ENCODE data around the gene TTN. TPM values are rescaled to one million over a fixed set of nuclear protein-coding genes. Genes with fewer than 3 reads are reported as not detected.

The TTN gene
- total RNA-seq, 4 donors from 2014 or later, result 1.8 to 10.0 (median 7.2) TPM

DNA sequence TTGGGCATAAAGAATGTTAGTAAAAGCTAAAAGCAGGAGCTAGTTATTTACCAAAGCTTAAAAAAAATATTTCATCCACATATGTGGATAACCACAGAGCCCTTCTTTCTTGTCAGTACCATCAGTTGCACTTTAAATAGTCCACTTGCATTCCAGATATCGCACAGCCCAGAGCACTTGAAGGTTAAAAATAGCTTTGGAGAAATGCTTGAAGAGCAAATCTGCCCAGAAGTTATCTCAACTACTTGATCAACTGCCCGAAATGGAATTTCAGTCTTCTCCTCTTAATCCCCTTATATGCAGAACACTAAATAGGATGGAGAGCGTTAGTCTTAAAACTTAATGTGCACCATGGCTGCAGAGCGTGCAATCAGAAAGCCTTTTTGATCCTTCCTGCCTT is 178.6 kb downstream of the TTN start:
- Histone ChIP-seq H3K4me1 (no peaks in the 10 kb centered on the region), H3K27me3 (no peaks in the 10 kb centered on the region), H3K36me3 (no peaks in the 10 kb centered on the region), H3K9me3 (no peaks in the 10 kb centered on the region), H3K27ac (no peak overlapping the region), H3K4me3 (no peak overlapping the region)
- intact Hi-C loops (cut with DNase I; ENCODE audit: low total_unique reads), result no loop called here
- DNase-seq, result no peak
- no peak for TF ChIP-seq POLR2A (IDR thresholded peaks at IDR 0.05)
- TF ChIP-seq, protein P1, sequence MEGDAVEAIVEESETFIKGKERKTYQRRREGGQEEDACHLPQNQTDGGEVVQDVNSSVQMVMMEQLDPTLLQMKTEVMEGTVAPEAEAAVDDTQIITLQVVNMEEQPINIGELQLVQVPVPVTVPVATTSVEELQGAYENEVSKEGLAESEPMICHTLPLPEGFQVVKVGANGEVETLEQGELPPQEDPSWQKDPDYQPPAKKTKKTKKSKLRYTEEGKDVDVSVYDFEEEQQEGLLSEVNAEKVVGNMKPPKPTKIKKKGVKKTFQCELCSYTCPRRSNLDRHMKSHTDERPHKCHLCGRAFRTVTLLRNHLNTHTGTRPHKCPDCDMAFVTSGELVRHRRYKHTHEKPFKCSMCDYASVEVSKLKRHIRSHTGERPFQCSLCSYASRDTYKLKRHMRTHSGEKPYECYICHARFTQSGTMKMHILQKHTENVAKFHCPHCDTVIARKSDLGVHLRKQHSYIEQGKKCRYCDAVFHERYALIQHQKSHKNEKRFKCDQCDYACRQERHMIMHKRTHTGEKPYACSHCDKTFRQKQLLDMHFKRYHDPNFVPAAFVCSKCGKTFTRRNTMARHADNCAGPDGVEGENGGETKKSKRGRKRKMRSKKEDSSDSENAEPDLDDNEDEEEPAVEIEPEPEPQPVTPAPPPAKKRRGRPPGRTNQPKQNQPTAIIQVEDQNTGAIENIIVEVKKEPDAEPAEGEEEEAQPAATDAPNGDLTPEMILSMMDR (IDR thresholded peaks at IDR 0.05), result no peak

- no peaks in the 10 kb centered on the region for H3K27me3 ChIP-seq
- H3K27ac ChIP-seq, result no peak overlapping the region
- no peaks in the 10 kb centered on the region for H3K36me3 ChIP-seq
- H3K4me1 ChIP-seq, result no peaks in the 10 kb centered on the region
- no peaks in the 10 kb centered on the region for H3K9me3 ChIP-seq
- H3K4me3 ChIP-seq, result no peak overlapping the region
- no peak for TF ChIP-seq POLR2A (IDR thresholded peaks at IDR 0.05)
- TF ChIP-seq, protein P1 (IDR thresholded peaks at IDR 0.05), result no peak
- intact Hi-C loops (cut with DNase I; ENCODE audit: low total_unique reads), result no loop called here
- DNase-seq, result no peak
These were observed 179.8 kb downstream of the TTN start for GRCh38 chr2:178627401-178627800.

DNA sequence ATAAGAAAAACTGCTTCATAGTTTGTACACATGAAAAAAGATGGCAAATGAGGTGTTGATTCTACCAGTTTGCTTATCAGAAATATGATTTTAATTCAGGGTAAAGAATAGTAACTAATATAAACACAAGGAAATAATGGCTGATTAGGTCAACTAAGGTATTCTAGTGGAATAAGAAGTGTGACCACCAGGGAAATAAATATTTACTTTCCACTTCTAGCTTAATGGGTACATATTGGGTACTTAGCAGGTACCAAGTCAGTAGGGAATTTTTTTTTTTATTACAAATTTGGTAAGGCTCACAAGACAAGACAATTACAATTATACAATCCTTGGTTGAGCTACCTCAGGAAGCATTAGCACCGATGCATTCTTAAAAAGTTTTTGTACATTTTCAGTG is 191.3 kb downstream of the TTN start:
- H3K4me3 ChIP-seq, result no peak overlapping the region
- intact Hi-C loops (cut with DNase I; ENCODE audit: low total_unique reads), result no loop called here
- no peaks in the 10 kb centered on the region for H3K27me3 ChIP-seq
- TF ChIP-seq POLR2A (IDR thresholded peaks at IDR 0.05), result no peak
- TF ChIP-seq, protein P1 (IDR thresholded peaks at IDR 0.05), result no peak
- no peak overlapping the region for H3K27ac ChIP-seq
- no peaks in the 10 kb centered on the region for H3K36me3 ChIP-seq
- H3K9me3 ChIP-seq, result no peaks in the 10 kb centered on the region
- DNase-seq, result no peak
- no peaks in the 10 kb centered on the region for H3K4me1 ChIP-seq

GRCh38 chr2:178602901-178603300 is 204.3 kb downstream of the TTN start:
- Histone ChIP-seq H3K36me3 (no peaks in the 10 kb centered on the region), H3K4me3 (no peak overlapping the region), H3K9me3 (no peaks in the 10 kb centered on the region), H3K27me3 (no peaks in the 10 kb centered on the region), H3K4me1 (no peaks in the 10 kb centered on the region), H3K27ac (no peak overlapping the region)
- intact Hi-C loops (cut with DNase I; ENCODE audit: low total_unique reads), result no loop called here
- no peak for TF ChIP-seq POLR2A (IDR thresholded peaks at IDR 0.05)
- TF ChIP-seq, protein P1 (IDR thresholded peaks at IDR 0.05), result no peak
- DNase-seq, result no peak

GRCh38 chr2:178592655-178593054 is 214.6 kb downstream of the TTN start:
- no peak for DNase-seq
- Histone ChIP-seq H3K9me3 (no peaks in the 10 kb centered on the region), H3K27ac (no peak overlapping the region), H3K4me1 (no peaks in the 10 kb centered on the region), H3K4me3 (no peak overlapping the region), H3K27me3 (no peaks in the 10 kb centered on the region), H3K36me3 (no peaks in the 10 kb centered on the region)
- no peak for TF ChIP-seq POLR2A (IDR thresholded peaks at IDR 0.05)
- TF ChIP-seq, protein P1 (IDR thresholded peaks at IDR 0.05), result no peak
- intact Hi-C loops (cut with DNase I; ENCODE audit: low total_unique reads), result no loop called here

Data from uterus (tissue), 4 donors.